ELF-1 (cell line): ENCODE results near the gene LRRIQ4.

ENCODE experiments used
- DNase-seq: peaks from one replicate; pipeline ENCODE4 v3.0.0-alpha.2; 2016; ENCODE audit warnings: low read depth, low spot score

Gene LRRIQ4

GRCh38 chr3:169812332-169813235, at the start of gene LRRIQ4, which contains the start of gene LRRC34:
Gene LRRIQ4, plus strand, starts transcription at chr3:169812870. Its CDS starts 9,052 bp downstream, at chr3:169821922.
Gene LRRC34, minus strand, starts transcription at chr3:169812904. Its CDS starts 356 bp downstream, at chr3:169812548.
- peak; percentile 94 for DNase-seq

DNA sequence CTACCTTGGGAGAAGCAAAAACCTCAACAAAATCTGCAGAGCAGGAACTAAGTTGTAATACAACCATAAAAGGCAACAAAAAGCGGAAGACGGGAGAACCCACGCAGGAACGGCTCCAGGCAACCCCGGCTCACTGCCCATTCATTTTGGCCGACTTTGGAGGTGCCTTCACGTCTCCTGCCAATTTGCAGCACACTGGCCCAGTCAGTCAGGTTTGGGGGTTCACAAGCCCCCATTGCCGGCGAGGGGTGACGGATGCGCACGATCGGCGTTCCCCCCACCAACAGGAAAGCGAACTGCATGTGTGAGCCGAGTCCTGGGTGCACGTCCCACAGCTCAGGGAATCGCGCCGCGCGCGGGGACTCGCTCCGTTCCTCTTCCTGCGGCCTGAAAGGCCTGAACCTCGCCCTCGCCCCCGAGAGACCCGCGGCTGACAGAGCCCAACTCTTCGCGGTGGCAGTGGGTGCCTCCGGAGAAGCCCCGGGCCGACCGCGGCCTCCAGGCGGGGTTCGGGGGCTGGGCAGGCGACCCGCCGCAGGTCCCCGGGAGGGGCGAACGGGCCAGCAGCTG, 48.3 kb upstream of the LRRIQ4 start:
- DNase-seq: no peak

- DNase-seq: peak; percentile 95
Measured at GRCh38 chr3:169764882-169765612, 47.6 kb upstream of the LRRIQ4 start, which contains the start of gene TERC. Gene TERC, minus strand, starts transcription at chr3:169765060.

GRCh38 chr3:169769287-169770181, 43.1 kb upstream of the LRRIQ4 start, which contains the start of gene ACTRT3:
Gene ACTRT3, minus strand, starts transcription at chr3:169769561. Its CDS starts 41 bp downstream, at chr3:169769520.
- peak; percentile 93 for DNase-seq

DNA sequence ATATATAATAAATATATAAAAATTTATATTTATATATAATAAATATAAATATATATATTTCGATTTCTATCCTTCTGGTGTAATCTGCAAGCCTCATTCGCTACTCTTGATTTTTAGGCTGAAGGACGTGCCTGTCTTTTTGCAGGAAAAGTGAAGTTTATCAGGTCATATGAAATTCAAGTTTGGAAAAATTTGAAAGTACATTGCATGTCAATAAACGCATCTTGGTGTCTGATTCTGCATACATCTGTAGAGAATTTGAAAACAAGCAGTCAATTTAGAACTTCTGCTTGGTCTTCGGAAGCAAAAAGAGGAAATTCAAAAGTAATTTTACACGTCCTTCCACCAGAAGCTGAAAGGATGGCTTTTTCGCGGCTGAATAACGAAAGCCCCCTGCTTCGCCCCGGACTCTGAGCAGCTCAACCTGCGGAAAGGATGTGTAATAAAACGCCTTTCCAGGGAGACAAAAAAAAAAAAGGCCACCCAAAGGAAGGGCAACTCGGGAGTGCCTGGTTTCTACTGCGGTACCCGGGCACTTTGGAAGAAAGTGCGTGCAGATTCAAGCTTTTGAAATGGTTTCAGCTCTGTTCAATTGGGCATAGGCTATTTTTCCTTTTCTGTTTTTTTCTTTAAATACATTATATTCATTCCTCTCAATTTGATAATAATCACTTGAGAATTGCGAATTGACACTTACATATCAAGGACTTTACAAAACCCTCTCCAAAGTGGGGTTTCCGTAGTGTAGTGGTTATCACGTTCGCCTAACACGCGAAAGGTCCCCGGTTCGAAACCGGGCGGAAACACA, 41.0 kb upstream of the LRRIQ4 start:
- DNase-seq: peak; percentile 89

GRCh38 chr3:169772305-169772896, 40.3 kb upstream of the LRRIQ4 start:
- peak; percentile 80 for DNase-seq

- peak; percentile 93 for DNase-seq
Measured at GRCh38 chr3:169772897-169773816, 39.5 kb upstream of the LRRIQ4 start, which contains the start of gene MYNN. Gene MYNN, plus strand, starts transcription at chr3:169773396. Its CDS starts 900 bp downstream, at chr3:169774296.

GRCh38 chr3:169774186-169774585, 38.5 kb upstream of the LRRIQ4 start:
- no peak for DNase-seq

- DNase-seq: no peak
Measured at GRCh38 chr3:169777822-169778221, 34.8 kb upstream of the LRRIQ4 start.

GRCh38 chr3:169780742-169781141, 31.9 kb upstream of the LRRIQ4 start:
- DNase-seq: no peak

- no peak for DNase-seq
Measured at GRCh38 chr3:169781209-169781855, 31.3 kb upstream of the LRRIQ4 start.

DNA sequence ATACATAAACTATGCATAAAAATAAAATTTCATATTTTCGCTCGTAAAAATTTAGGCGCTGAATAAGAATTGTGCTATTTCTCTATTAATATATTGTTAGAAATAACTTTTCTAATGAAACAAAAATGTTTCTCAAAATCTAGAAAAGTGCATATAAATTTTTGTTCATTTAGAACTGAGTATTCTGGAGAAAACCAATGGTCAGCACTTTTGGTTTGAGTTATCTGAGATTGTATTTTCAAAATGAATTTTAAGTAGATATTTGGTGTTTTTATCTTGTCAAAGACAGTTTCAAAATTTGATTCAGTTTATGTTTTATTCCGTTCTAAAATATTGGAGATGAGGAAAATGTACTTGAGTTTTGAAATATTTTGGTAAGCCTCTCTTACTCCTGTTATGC, 25.6 kb upstream of the LRRIQ4 start:
- no peak for DNase-seq

DNA sequence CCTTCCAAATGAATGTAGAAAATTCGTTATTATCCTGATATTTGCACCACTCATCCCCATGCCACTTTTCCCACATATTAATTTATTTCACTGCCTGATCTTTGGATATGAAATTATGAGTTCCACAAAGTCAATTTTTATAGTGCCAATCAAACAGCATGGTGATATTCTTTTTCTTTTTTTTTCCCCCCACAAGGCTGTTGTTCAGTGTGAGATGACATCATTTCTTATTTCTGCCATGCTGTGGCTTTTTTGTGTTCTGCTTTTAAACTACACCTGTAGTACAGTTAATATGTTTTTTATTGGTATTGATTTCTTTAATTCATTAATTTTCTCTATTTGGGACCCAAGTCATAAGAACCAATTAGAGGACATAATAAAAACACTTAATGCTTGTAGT, 24.9 kb upstream of the LRRIQ4 start:
- DNase-seq: no peak

- no peak for DNase-seq
Measured at GRCh38 chr3:169790219-169790618, 22.5 kb upstream of the LRRIQ4 start.

DNA sequence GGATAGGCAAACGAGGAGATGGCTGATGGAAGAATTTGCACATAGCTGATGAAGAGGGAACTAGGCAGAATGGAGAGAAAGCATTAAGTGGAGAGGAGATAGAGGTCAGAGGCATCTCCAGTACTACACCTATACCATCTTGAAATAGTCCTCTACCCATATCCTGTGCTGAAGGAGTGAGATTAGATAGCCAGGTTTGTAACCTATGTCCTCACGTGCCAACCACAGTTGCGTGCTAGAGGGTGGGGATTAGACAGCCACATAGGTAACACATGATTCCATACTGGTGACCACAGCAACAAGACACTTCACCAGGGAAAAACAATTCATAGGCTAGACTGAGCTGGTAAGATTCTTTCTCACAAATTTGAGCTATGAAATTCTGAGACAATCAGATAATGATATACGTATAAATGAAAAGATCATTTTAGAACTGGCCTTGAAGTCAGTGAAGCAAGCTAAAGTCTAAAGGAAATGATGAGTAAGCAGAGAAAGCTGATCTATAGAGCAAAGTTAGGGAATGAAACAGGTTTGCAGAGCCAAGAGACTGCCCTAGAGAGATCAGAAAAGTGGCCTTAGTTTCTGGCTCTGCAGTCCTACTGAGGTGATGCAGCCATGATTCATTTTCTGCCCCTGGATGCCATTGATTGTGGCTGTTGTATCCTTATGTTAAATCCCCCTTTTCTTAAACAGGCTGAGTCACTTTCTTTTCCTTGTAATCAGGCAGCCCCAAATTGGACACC, 21.8 kb upstream of the LRRIQ4 start:
- DNase-seq: no peak

DNA sequence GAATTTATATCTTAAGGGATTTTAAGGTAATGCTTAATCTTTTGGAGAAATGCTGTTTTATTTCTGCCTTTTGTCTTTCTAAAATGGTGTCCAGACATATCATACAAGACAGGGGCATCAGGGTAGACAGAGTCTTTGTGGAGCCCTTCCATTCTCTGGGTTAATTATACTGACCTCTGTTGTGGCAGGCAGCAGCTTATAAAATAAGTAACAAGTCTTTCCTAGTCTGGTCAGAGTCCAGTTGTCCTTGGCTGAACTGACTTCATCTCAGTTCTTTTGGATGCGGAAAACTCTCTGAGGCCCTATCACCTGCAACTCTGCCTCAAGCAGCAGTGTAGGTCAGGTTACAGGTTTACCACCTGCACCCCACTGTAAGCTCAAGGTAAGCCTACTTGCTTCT, 20.3 kb upstream of the LRRIQ4 start:
- no peak for DNase-seq

DNA sequence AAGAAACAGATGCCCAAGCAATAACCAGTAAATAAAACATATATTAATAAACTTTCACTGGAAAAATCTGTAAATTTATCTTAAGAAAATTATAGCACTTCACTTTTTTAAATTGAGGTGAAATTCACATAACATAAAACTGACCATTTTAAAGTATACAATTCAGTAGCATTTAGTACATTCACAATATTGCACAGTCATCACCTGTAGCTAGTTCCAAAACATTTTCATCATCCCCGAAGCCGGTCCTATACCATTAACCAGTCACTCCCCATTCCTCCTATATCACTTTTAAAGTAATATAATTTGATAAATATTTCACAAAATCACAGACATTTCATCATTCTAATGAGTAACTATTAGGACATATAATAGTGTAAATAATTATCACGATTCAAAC, 8.0 kb upstream of the LRRIQ4 start:
- no peak for DNase-seq
